WTC11 (cell line): ENCODE measurements around the gene EPHA4.

Experiments used
- AFF4 ChIP-seq: sonication (generic); formaldehyde crosslinking; IDR thresholded peaks from 2 replicates; pipeline ENCODE4 v1.8.1; 2023; ENCODE audit warnings: mild to moderate bottlenecking, missing genetic modification reagents, borderline replicate concordance
- ATF3 ChIP-seq: sonication (generic); formaldehyde crosslinking; conservative IDR thresholded peaks from 2 replicates; pipeline ENCODE4 v1.8.1; 2022; ENCODE audit warnings: mild to moderate bottlenecking, missing genetic modification reagents
- CREB1 ChIP-seq: sonication (generic); formaldehyde crosslinking; IDR thresholded peaks from 2 replicates; pipeline ENCODE4 v1.8.0; 2023; ENCODE audit warnings: mild to moderate bottlenecking, missing genetic modification reagents
- CTCF ChIP-seq: fragments of 200-600 bp; IDR thresholded peaks from 2 replicates; pipeline ENCODE4 v1.8.0; 2022; ENCODE audit warnings: antibody characterized with exemption
- E2F4 ChIP-seq: sonication (generic); formaldehyde crosslinking; IDR thresholded peaks from 2 replicates; pipeline ENCODE4 v1.8.1; 2022; ENCODE audit warnings: low read depth, mild to moderate bottlenecking, moderate library complexity, missing genetic modification reagents, borderline replicate concordance
- FOXJ3 ChIP-seq: sonication (generic); formaldehyde crosslinking; IDR thresholded peaks from 2 replicates; pipeline ENCODE4 v1.9.0; 2021; ENCODE audit warnings: missing genetic modification reagents, mild to moderate bottlenecking, borderline replicate concordance
- GRHL2 ChIP-seq: fragments of 250-450 bp; sonication (Bioruptor Pico); IDR thresholded peaks from 2 replicates; pipeline ENCODE4 v1.8.0; 2022; ENCODE audit warnings: mild to moderate bottlenecking, moderate library complexity; ENCODE audit not compliant: insufficient replicate concordance, severe bottlenecking
- GTF2I ChIP-seq: fragments of 250-450 bp; sonication (Bioruptor Pico); conservative IDR thresholded peaks from 2 replicates; pipeline ENCODE4 v1.4.0; 2021; ENCODE audit warnings: mild to moderate bottlenecking
- HMGA2 ChIP-seq: fragments of 250-450 bp; sonication (Bioruptor Pico); IDR thresholded peaks from 2 replicates; pipeline ENCODE4 v1.4.0; 2021; ENCODE audit warnings: mild to moderate bottlenecking, moderate library complexity
- IRF1 ChIP-seq: sonication (generic); formaldehyde crosslinking; IDR thresholded peaks from 2 replicates; pipeline ENCODE4 v1.8.0; 2023; ENCODE audit warnings: missing genetic modification reagents
- NR3C1 ChIP-seq: sonication (generic); formaldehyde crosslinking; conservative IDR thresholded peaks from 2 replicates; pipeline ENCODE4 v1.8.1; 2023; ENCODE audit warnings: low read depth, mild to moderate bottlenecking, missing genetic modification reagents
- SP1 ChIP-seq: sonication (generic); formaldehyde crosslinking; conservative IDR thresholded peaks from 2 replicates; pipeline ENCODE4 v1.8.1; 2022; ENCODE audit warnings: missing genetic modification reagents
- USF2 ChIP-seq: sonication (generic); formaldehyde crosslinking; IDR thresholded peaks from 2 replicates; pipeline ENCODE4 v1.8.1; 2023; ENCODE audit warnings: mild to moderate bottlenecking, missing genetic modification reagents, moderate library complexity
- ZNF532 ChIP-seq: fragments of 250-450 bp; sonication (Bioruptor Pico); IDR thresholded peaks from 2 replicates; pipeline ENCODE4 v1.9.0; 2021; ENCODE audit warnings: mild to moderate bottlenecking, borderline replicate concordance

GRCh38 chr2:221521233-221521845 lies 50.8 kb downstream of the EPHA4 start:
- TF ChIP-seq AFF4 (CRISPR knock-in tag), result no peak
- TF ChIP-seq GTF2I, result no peak
- TF ChIP-seq CTCF, result no peak
- no peak for TF ChIP-seq CREB1 (CRISPR knock-in tag)
- no peak for TF ChIP-seq FOXJ3 (CRISPR knock-in tag)
- no peak for TF ChIP-seq ATF3 (CRISPR knock-in tag)
- TF ChIP-seq GRHL2 (CRISPR knock-in tag), result no peak
- TF ChIP-seq E2F4 (CRISPR knock-in tag), result no peak
- TF ChIP-seq ZNF532 (CRISPR knock-in tag), result no peak
- no peak for TF ChIP-seq SP1 (CRISPR knock-in tag)
- TF ChIP-seq USF2 (CRISPR knock-in tag), result no peak
- TF ChIP-seq IRF1 (CRISPR knock-in tag), result no peak
- TF ChIP-seq HMGA2 (CRISPR knock-in tag), result no peak
- no peak for TF ChIP-seq NR3C1
